A549 (cell line): ENCODE measurements around the gene MZF1. TPM values are rescaled to one million over a fixed set of nuclear protein-coding genes. Genes with fewer than 3 reads are reported as not detected.

Experiments used
- ATAC-seq, 2 experiments: fragments of 200-7000 bp in 1 of 2; fragments of >200 bp in 1 of 2; cut with Nextera tagmentation in 1 of 2; cut with Tn5 transposase in 1 of 2; 3 replicates each; pipeline versions ENCODE4 v1.8.0 to v1.9.1; 2018 to 2020; ENCODE audit warnings: mild to moderate bottlenecking in 1 of 2, moderate library complexity in 1 of 2
- CTCF ChIA-PET: fragments of 300-600 bp; sonication (Branson Sonifier 250); formaldehyde crosslinking; extraction: SDS; loops from one replicate; lab custom pipeline; 2021; ENCODE audit warnings: antibody characterized with exemption, inconsistent platforms; lab: Yijun Ruan, JAX
- POLR2A ChIA-PET: fragments of 350-600 bp; formaldehyde crosslinking; extraction: SDS; loops from one replicate; lab custom pipeline; 2021; ENCODE audit warnings: antibody characterized with exemption, inconsistent platforms; lab: Yijun Ruan, JAX
- DNase-seq, 2 experiments: peaks; one replicate each; pipeline versions ENCODE4 v3.0.0 to v3.0.0-alpha.2; 2011 to 2016; ENCODE audit warnings: low read depth in 1 of 2, low spot score in 1 of 2
- FAIRE-seq: peaks from 2 replicates; lab custom pipeline; 2011; peaks lifted over from hg19 to GRCh38; lab: Jason Lieb, UNC
- H3K27ac ChIP-seq, 2 experiments: fragments of >200 bp; sonication (Bioruptor Twin); formaldehyde crosslinking; 3 replicates each; pipeline ENCODE4 v1.5.1; 2016 to 2017
- H3K4me1 ChIP-seq: fragments of >200 bp; sonication (Bioruptor Twin); formaldehyde crosslinking; 3 replicates; pipeline ENCODE4 v1.6.1; 2016
- H3K4me2 ChIP-seq: fragments of >200 bp; sonication (Bioruptor Twin); formaldehyde crosslinking; 3 replicates; pipeline ENCODE4 v1.6.1; 2016
- H3K4me3 ChIP-seq: fragments of >200 bp; sonication (Bioruptor Twin); formaldehyde crosslinking; 3 replicates; pipeline ENCODE4 v1.5.1; 2016
- H3K9me3 ChIP-seq: fragments of >200 bp; sonication (Bioruptor Twin); formaldehyde crosslinking; 3 replicates; pipeline ENCODE4 v1.6.1; 2016
- CBX2 ChIP-seq: fragments of 200-600 bp; sonication (generic); IDR thresholded peaks from 2 replicates; pipeline ENCODE4 v1.6.1; 2016; ENCODE audit warnings: low read depth, mild to moderate bottlenecking, borderline replicate concordance
- CHD4 ChIP-seq: fragments of 200-600 bp; sonication (generic); IDR thresholded peaks from 2 replicates; pipeline ENCODE4 v1.6.1; 2016; ENCODE audit warnings: antibody characterized with exemption, mild to moderate bottlenecking, borderline replicate concordance
- FOSB ChIP-seq: fragments of 250-450 bp; sonication (Bioruptor Pico); IDR thresholded peaks from 2 replicates; pipeline ENCODE4 v1.5.0; 2020; ENCODE audit warnings: mild to moderate bottlenecking, moderate library complexity
- GATA3 ChIP-seq: IDR thresholded peaks from 2 replicates; pipeline ENCODE4 v1.6.1; 2012; ENCODE audit warnings: borderline replicate concordance
- HDAC2 ChIP-seq: fragments of 200-600 bp; sonication (generic); IDR thresholded peaks from 2 replicates; pipeline ENCODE4 v1.6.1; 2016
- JUN ChIP-seq, 2 experiments: fragments of >200 bp; sonication (Bioruptor Twin); formaldehyde crosslinking; IDR thresholded peaks; 2 replicates in 1 of 2; 3 replicates in 1 of 2; pipeline ENCODE4 v1.6.1; 2016 to 2017
- JUNB ChIP-seq: fragments of >200 bp; sonication (Bioruptor Twin); formaldehyde crosslinking; IDR thresholded peaks from 2 replicates; pipeline ENCODE4 v1.6.1; 2016
- KDM1A ChIP-seq: fragments of 200-600 bp; sonication (generic); IDR thresholded peaks from 2 replicates; pipeline ENCODE4 v1.6.1; 2016; ENCODE audit warnings: low read depth, mild to moderate bottlenecking
- PHF8 ChIP-seq: fragments of 200-600 bp; sonication (generic); IDR thresholded peaks from 2 replicates; pipeline ENCODE4 v1.6.1; 2016; ENCODE audit warnings: low read depth, mild to moderate bottlenecking, antibody characterized with exemption, moderate library complexity, borderline replicate concordance
- POLR2A ChIP-seq: IDR thresholded peaks from 2 replicates; pipeline ENCODE4 v1.6.1; 2012; ENCODE audit warnings: mild to moderate bottlenecking, low read length
- POLR2AphosphoS2 ChIP-seq: conservative IDR thresholded peaks from 2 replicates; pipeline ENCODE4 v1.6.1; 2012; ENCODE audit warnings: low read length, improper control_type of control experiment, inconsistent platforms
- RAD21 ChIP-seq, 2 experiments: fragments of >200 bp in 1 of 2; sonication (Bioruptor Twin) in 1 of 2; formaldehyde crosslinking in 1 of 2; IDR thresholded peaks in 1 of 2; conservative IDR thresholded peaks in 1 of 2; 2 replicates in 1 of 2; 3 replicates in 1 of 2; pipeline ENCODE4 v1.6.1; 2012 to 2018; ENCODE audit warnings: inconsistent platforms in 1 of 2
- RNF2 ChIP-seq: fragments of 200-600 bp; sonication (generic); IDR thresholded peaks from 2 replicates; pipeline ENCODE4 v1.6.1; 2016; ENCODE audit warnings: low read depth, mild to moderate bottlenecking, antibody characterized with exemption, moderate library complexity, borderline replicate concordance
- TFCP2L1 ChIP-seq: fragments of 250-450 bp; sonication (Bioruptor Pico); IDR thresholded peaks from 2 replicates; pipeline ENCODE4 v1.5.0; 2021; ENCODE audit warnings: mild to moderate bottlenecking
- TP53 ChIP-seq: fragments of 250-450 bp; sonication (Bioruptor Pico); IDR thresholded peaks from 2 replicates; pipeline ENCODE4 v1.5.0; 2021; ENCODE audit warnings: mild to moderate bottlenecking, moderate library complexity
- ZNF302 ChIP-seq: fragments of 250-450 bp; sonication (Bioruptor Pico); IDR thresholded peaks from 2 replicates; pipeline ENCODE4 v1.9.0; 2021; ENCODE audit warnings: inconsistent platforms, mild to moderate bottlenecking, moderate library complexity
- ZSCAN20 ChIP-seq: fragments of 250-450 bp; sonication (Bioruptor Pico); IDR thresholded peaks from 2 replicates; pipeline ENCODE4 v1.8.0; 2022; ENCODE audit warnings: mild to moderate bottlenecking, moderate library complexity
- WGBS: methylation state at CpG from one replicate; pipeline ENCODE4 v1.1.6; 2017; ENCODE audit errors: missing lambda C conversion rate; 5-methylcytosine and 5-hydroxymethylcytosine counted together
- polyA plus RNA-seq, 4 experiments: library from polyadenylated mRNA; depleted of rRNA in 3 of 4; stranded (reverse); fragments of >200 nt; fragmentation: RNase III in 1 of 4; extraction: RNeasy Plus Mini Kit Qiagen cat#74134 plus additional on column Dnase treatment in 1 of 4; gene quantifications; 2 replicates in 3 of 4; 3 replicates in 1 of 4; pipeline ENCODE4 v1.2.3, GENCODE V29; 2011 to 2017
- TF ChIP-seq, protein P1 (sequence below): IDR thresholded peaks from 2 replicates; pipeline ENCODE4 v1.6.1; 2012
- TF ChIP-seq, protein P2 (sequence below): fragments of >200 bp; sonication (Bioruptor Twin); formaldehyde crosslinking; IDR thresholded peaks from 3 replicates; pipeline ENCODE4 v1.6.1; 2016
- TF ChIP-seq, protein P3 (sequence below): fragments of 200-600 bp; sonication (generic); IDR thresholded peaks from 2 replicates; pipeline ENCODE4 v1.6.1; 2016; ENCODE audit warnings: antibody characterized with exemption, mild to moderate bottlenecking, moderate library complexity

Gene MZF1
- polyA plus RNA-seq, 2 of the 4 experiments (the other 2 are of a cell fraction) = 19.5 to 20.3 TPM

- no peak overlapping the region for H3K27ac ChIP-seq
- CTCF ChIA-PET = interaction anchor here (2.1 to 4.0 kb wide), 3 partner anchors 9 to 44 kb away, joined by 7 to 28 read pairs (median 8); partner anchors contain the start of gene ZBTB45
- H3K4me1 ChIP-seq = peaks cover 11% of the 10 kb centered on the region
- no peak for DNase-seq
- TF ChIP-seq, protein P1, sequence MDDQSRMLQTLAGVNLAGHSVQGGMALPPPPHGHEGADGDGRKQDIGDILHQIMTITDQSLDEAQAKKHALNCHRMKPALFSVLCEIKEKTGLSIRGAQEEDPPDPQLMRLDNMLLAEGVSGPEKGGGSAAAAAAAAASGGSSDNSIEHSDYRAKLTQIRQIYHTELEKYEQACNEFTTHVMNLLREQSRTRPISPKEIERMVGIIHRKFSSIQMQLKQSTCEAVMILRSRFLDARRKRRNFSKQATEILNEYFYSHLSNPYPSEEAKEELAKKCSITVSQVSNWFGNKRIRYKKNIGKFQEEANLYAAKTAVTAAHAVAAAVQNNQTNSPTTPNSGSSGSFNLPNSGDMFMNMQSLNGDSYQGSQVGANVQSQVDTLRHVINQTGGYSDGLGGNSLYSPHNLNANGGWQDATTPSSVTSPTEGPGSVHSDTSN = 0 out of 2 replicates have a peak, but pooled peaks have one; percentile 23
- TF ChIP-seq POLR2AphosphoS2 (peak; percentile 48; the same call in 1 of the 2 replicates), TP53 (CRISPR knock-in tag) (no peak), ZSCAN20 (CRISPR knock-in tag) (no peak)
- TF ChIP-seq, protein P2, sequence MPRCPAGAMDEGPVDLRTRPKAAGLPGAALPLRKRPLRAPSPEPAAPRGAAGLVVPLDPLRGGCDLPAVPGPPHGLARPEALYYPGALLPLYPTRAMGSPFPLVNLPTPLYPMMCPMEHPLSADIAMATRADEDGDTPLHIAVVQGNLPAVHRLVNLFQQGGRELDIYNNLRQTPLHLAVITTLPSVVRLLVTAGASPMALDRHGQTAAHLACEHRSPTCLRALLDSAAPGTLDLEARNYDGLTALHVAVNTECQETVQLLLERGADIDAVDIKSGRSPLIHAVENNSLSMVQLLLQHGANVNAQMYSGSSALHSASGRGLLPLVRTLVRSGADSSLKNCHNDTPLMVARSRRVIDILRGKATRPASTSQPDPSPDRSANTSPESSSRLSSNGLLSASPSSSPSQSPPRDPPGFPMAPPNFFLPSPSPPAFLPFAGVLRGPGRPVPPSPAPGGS = 0 out of 3 replicates have a peak, but pooled peaks have one; percentile 11
- H3K4me3 ChIP-seq = no peak overlapping the region
- POLR2A ChIA-PET = no interaction called here
- no peaks in the 10 kb centered on the region for H3K9me3 ChIP-seq
- no peak for FAIRE-seq
- no peak for ATAC-seq
- 96% methylated on average over 35 of the region's 40 CpGs for WGBS
- no peak overlapping the region for H3K4me2 ChIP-seq
Observed at GRCh38 chr19:58563034-58563573, 10.0 kb downstream of the MZF1 start.

- WGBS = 96% methylated on average over 105 of the region's 107 CpGs
- no peak for ATAC-seq
- DNase-seq = no peak
- Histone ChIP-seq H3K4me2 (no peak overlapping the region), H3K9me3 (no peaks in the 10 kb centered on the region), H3K27ac (no peak overlapping the region), H3K4me3 (no peak overlapping the region), H3K4me1 (peaks cover 11% of the 10 kb centered on the region)
- TF ChIP-seq PHF8 (no peak), POLR2A (0 out of 2 replicates have a peak, but pooled peaks have one; percentile 18)
- FAIRE-seq = no peak
- POLR2A ChIA-PET = interaction anchor here (0.9 to 1.6 kb wide), 2 partner anchors 12 to 19 kb away, joined by 3 to 4 read pairs; partner anchors contain the start of gene TRIM28
- CTCF ChIA-PET = interaction anchor here (1.0 to 4.0 kb wide), 4 partner anchors 9 to 49 kb away, joined by 3 to 28 read pairs (median 6); partner anchors contain the start of gene ZBTB45
Observed at GRCh38 chr19:58562122-58563033, 10.8 kb downstream of the MZF1 start.

GRCh38 chr19:58561373-58562121 is 11.6 kb downstream of the MZF1 start:
- DNase-seq = no peak
- ATAC-seq = no peak
- H3K4me2 ChIP-seq = no peak overlapping the region
- H3K27ac ChIP-seq = no peak overlapping the region
- 98% methylated on average over 16 of the region's 16 CpGs for WGBS
- TF ChIP-seq JUN (IDR thresholded peaks at IDR 0.05) (0 out of 5 replicates have a peak, but pooled peaks of 1 of the 2 experiments have one; percentile 28), RNF2 (no peak)
- ChIA-PET POLR2A (interaction anchor here (0.9 to 1.6 kb wide), 3 partner anchors 11 to 48 kb away, joined by 3 to 4 read pairs (median 4); partner anchors contain the start of gene TRIM28), CTCF (interaction anchor here (1.0 to 4.0 kb wide), 4 partner anchors 10 to 48 kb away, joined by 3 to 28 read pairs (median 6); partner anchors contain the start of gene ZBTB45)
- no peak overlapping the region for H3K4me3 ChIP-seq
- H3K4me1 ChIP-seq = peaks cover 19% of the 10 kb centered on the region
- no peaks in the 10 kb centered on the region for H3K9me3 ChIP-seq
- no peak for FAIRE-seq

DNA sequence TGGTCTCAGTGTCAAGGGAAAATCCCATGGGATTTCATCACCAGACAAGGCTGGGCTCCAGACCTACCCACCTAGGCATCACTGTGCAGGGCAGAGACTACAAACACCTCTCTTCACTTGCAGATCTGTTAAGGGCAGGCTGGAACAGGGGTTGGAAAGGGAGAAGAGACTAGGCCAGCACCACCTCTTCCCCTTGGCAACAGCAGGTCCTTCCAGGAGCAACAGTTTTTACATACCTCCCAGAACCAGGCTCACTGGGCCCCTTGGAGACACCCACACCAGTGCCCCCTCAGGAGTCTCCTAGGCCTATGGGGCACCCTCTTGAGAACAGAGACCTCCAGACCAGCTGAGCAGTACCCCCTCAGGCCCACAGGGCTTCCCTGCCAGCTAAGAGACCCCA is 12.2 kb downstream of the MZF1 start:
- no peak overlapping the region for H3K27ac ChIP-seq
- TF ChIP-seq PHF8 (no peak), RAD21 (conservative IDR thresholded peaks at IDR 0.05 in 1 of 2, IDR thresholded peaks at IDR 0.05 in 1 of 2) (no peak), JUNB (no peak), CBX2 (no peak), CHD4 (no peak), KDM1A (no peak), FOSB (CRISPR knock-in tag) (no peak), HDAC2 (no peak), TFCP2L1 (no peak), ZNF302 (no peak), GATA3 (no peak)
- TF ChIP-seq, protein P3, sequence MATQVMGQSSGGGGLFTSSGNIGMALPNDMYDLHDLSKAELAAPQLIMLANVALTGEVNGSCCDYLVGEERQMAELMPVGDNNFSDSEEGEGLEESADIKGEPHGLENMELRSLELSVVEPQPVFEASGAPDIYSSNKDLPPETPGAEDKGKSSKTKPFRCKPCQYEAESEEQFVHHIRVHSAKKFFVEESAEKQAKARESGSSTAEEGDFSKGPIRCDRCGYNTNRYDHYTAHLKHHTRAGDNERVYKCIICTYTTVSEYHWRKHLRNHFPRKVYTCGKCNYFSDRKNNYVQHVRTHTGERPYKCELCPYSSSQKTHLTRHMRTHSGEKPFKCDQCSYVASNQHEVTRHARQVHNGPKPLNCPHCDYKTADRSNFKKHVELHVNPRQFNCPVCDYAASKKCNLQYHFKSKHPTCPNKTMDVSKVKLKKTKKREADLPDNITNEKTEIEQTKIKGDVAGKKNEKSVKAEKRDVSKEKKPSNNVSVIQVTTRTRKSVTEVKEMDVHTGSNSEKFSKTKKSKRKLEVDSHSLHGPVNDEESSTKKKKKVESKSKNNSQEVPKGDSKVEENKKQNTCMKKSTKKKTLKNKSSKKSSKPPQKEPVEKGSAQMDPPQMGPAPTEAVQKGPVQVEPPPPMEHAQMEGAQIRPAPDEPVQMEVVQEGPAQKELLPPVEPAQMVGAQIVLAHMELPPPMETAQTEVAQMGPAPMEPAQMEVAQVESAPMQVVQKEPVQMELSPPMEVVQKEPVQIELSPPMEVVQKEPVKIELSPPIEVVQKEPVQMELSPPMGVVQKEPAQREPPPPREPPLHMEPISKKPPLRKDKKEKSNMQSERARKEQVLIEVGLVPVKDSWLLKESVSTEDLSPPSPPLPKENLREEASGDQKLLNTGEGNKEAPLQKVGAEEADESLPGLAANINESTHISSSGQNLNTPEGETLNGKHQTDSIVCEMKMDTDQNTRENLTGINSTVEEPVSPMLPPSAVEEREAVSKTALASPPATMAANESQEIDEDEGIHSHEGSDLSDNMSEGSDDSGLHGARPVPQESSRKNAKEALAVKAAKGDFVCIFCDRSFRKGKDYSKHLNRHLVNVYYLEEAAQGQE = no peak

More for the DNA sequence above, 12.2 kb downstream of the MZF1 start:
- no peak for ATAC-seq
- Histone ChIP-seq H3K4me2 (no peak overlapping the region; the same call in 2 of the 3 replicates), H3K4me1 (peaks cover 25% of the 10 kb centered on the region), H3K4me3 (no peak overlapping the region), H3K9me3 (no peaks in the 10 kb centered on the region)
- ChIA-PET POLR2A (interaction anchor here (0.9 to 1.6 kb wide), 2 partner anchors 17 to 47 kb away, joined by 4 read pairs; partner anchors contain the start of gene TRIM28), CTCF (interaction anchor here (1.1 to 4.0 kb wide), 3 partner anchors 11 to 41 kb away, joined by 3 to 28 read pairs (median 8); partner anchors contain the start of gene ZBTB45)
- no peak for DNase-seq
- no peak for FAIRE-seq
